ENCODE data around the gene PSAPL1.

PSAPL1 gene

DNA sequence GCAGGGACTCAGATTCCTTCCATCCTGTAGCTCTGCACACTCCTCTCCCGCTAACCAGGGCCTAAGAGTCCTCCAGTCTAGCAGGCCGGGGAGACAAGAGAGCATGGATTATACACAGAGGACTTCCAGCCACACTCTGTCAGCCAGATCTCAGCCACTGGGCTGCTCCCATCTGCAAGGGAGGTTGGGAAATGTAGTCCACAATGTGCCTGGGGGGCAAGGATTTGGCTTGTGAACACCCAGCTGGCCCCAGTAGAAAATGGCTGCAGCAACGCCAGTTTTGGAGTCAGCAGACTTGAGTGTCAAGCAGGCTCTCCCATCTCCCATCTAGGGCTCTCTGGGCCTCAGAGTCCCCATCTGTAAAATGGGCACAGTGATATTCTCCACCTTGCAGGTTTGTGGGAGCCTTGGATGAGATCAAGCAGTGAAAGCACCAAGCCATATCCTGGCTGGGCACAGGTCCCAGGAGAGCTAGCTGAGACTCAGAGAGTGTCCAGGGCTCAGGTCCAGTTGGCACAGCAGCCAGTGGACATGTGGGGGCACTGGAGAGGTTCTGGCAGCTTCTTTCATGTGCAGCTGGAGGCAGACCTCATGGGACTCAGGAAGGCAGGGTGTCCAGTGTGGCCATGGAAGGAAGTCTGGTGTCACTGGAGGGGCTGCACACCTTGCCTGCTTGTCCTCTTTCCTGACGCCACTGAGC lies 14.6 kb downstream of the PSAPL1 start:
- DNase-seq (ENCODE audit: low read depth in 2 of 3, low spot score in 2 of 3) = no peak

DNA sequence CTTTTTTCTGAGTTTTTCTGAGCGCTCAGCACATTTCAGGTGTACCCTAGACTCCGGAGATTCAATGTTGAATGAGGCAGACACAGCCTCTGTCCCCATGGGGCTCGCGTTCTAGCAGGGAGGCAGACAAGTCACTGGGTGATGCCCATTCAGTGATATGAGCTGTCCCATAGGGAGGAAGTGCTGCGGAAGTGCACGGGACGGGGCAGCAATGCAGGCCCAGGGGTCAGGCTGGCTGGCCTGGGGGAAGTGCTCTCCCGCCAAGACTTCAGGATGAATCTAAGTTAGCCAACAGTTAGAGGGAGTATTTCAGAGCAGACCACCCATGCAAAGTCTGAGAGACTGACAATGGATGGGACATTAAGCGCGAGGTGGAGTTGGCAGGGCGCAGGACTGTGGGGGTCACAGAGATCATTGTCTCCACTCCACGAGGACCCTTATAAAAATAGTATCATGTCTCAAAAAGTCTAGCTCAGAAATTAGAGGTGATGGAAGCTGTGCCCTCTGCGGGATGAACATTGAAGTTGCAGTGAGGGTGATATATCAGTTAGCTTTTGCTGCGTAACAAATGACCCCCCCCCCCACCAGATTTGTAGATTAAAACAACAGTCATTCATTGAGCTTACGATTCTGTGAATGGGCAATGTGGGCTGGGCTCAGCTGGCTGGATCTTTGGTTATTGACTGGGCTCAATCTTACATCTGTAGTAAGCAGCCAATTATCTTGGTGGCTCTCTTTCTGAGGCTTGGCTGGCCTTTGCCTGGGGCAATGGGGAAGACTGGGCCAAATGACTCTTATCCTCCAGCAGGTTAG lies 16.4 kb downstream of the PSAPL1 start:
- DNase-seq (ENCODE audit: low read depth in 2 of 3, low spot score in 2 of 3) = no peak

DNA sequence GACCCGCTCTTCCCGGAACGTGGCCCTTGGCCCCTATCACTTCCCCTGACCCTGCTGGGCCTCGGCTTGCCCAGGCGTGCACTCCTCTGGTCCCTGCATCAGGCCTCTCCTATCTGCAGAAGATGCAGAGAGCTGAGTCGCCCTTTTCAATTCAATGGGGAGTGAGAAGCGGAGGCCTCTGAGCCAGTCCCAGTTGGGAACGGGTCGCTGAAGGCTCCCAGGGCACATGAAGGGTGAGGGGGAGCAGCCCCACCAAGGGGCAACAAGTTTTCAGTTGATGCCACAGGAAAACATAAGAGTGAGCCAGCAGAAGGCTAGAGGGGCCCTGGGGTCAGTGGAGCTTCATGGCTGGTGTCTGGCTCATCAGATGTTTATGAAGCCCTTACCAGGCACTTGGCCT lies 17.1 kb downstream of the PSAPL1 start:
- no peak for DNase-seq (ENCODE audit: low read depth in 2 of 3, low spot score in 2 of 3)

DNA sequence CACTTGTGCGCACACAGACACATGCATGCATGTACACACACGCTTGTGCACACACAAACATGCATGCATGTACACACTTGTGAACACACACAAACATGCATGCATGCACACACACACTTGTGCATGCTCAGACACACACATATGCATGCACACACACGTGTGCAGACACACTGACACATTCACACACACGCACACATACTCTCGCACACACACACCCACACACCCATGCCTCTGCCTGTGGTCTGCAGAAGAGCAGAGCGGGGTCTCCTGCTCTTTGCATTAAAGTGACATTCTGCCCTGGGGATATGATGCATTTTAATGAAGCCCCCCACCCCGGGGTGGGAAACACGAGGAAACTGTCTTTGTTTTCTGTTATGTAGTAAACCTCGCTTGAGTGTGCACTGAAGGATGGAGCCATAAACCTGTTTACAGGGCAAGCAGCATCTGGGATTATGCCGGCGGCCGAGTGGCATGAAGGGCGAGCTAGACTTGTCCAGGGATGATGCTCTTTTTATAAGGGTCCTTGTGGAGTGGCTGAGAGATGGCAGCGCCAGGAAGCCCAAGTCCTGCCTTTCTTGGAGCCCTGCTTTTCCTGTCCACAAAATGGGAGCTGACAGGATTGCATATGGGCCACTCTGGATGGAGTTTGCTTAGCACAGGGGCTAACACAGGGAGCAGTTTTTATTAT lies 17.8 kb downstream of the PSAPL1 start:
- no peak for DNase-seq (ENCODE audit: low read depth in 2 of 3, low spot score in 2 of 3)

DNA sequence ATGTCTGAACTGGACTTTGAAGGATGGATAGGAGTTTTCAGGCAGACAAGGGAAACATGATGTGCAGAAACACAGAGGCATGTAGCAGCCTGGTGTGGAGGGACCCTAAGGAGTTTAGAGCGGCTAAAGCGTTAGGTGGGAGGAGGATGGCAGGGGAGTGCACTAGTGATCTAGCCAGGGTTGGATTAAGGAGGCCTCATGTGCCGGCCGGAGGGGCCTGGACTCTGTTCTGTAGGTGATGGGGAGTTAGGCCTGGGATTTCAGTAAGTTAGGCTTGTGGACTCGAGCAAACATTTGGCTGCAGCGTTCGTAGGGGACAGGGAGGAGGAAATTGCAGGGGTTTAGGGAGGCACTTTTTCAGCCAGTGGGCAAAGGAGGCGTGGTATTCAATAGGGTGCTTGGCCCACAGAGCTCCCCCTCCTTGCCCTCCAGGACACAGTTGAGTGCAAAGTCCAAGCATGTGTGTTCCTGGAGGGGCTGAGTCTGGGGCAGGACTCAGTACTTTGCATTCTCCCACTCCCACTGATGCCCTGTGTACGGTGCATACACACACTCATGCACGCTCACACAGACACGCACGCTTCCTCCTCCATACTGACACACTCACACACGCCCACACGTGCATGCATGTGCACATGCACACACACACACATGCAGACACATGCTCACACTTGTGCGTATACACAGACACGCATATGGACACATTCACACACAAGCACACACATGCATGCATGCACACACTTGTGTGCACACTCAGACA lies 18.6 kb downstream of the PSAPL1 start:
- no peak for DNase-seq (ENCODE audit: low read depth in 2 of 3, low spot score in 2 of 3)

DNA sequence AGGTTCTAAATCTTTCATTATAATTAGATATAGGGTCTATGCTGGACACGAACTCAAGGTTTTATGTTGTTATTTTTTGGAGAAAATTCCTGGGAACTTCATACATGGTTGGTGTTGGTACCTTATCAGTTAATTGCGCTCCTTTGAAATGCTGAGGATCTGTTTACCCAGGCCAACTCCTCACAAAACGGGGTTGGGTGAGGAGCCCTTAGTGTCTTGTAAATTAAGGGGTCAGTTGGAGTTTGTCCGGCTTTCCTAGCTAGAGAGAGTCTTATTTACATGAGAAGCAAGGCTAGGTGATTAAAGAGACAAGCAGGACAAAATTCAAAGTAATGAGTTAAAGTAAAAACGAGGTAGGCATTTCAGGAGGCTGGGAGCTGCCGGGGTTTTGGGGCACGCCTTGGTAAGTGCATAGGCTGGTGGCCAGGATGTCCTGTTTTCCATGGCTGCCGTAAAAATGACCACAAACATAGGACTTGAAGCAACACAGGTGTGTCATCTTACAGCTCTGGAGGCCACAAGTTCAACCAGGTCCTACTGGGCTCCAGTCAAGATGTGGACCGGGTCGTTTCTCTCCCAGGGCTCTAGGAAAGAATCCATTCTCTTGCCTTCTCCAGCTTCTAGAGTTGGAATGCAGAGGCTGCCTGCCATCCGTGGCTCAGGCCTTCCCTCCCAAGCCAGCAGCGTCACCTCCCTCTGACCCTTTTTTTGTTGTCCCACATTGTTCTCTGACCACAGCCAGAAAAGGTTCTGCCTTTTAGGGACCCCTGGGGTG lies 19.8 kb downstream of the PSAPL1 start:
- DNase-seq (ENCODE audit: low read depth in 2 of 3, low spot score in 2 of 3) = no peak

DNA sequence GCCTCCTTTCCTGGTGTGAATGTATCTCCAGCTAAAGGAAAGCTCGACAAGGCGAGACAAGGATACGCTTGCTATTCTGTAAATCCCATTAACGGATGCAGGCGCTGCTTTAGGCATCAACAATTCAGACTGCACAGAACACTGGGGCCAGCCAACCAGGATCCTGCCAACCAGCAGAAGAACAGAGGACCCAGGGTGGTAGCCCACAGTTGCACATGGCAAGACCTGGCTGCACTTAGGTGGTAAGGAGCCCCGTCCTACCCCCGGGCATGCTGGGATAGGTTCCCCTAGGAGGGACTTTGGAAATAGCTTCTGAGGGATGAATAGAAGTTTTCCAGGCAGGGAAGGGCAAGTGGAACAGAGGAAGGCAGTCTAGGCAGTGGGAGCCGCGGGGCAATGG lies 20.7 kb downstream of the PSAPL1 start:
- DNase-seq (ENCODE audit: low read depth in 2 of 3, low spot score in 2 of 3) = no peak

DNA sequence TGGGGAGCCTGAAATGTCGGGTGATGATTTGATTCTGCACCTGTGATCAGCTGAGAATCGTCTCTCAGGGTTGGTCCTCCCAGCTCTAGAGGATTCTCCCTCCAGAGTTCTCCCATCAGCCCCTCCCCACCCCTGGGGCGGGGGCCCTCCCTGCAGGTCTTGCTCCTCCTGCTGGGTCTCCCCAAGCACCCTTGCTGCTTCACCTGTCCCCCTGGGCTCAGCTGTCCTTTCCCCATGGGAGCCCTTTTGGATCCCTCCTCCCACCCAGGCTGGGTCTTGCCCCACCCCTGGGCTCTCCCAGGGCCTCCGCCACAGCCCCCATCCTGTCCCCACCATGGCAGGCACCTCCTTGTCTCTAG lies 22.2 kb downstream of the PSAPL1 start:
- DNase-seq (ENCODE audit: low read depth in 2 of 3, low spot score in 2 of 3) = no peak

DNA sequence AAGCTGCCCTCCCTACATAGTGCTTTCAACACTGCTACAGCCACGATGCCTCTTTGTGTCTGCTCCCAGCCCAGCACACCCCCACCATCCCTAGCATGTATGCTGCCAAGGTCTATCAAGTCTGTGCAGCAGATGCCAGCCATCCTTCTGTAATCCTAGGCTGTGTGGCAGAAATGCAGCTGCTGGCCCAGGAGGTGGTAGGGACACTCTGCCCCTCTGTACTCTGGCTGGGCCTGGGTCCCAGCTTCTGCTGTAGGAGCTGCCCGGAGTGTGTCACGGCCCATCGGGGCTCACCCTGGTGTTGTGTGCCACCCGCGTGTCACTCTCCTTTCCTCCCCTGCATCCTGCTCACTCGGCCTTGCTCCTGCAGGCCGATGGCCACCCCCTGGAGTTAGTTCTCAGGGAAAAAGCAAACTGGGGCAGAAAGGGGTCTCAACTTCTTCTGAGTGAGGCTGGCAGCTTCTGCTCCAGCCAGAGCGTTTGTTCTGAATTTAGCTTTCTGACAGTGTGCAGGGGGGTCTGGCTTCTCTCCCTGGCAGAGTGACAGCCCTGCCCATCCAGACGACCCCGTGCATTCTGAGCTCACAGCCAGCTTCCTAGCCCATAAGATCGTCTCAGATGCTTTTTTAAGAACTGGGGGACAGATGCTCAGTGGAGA lies 22.7 kb downstream of the PSAPL1 start:
- DNase-seq (ENCODE audit: low read depth in 2 of 3, low spot score in 2 of 3) = no peak

DNA sequence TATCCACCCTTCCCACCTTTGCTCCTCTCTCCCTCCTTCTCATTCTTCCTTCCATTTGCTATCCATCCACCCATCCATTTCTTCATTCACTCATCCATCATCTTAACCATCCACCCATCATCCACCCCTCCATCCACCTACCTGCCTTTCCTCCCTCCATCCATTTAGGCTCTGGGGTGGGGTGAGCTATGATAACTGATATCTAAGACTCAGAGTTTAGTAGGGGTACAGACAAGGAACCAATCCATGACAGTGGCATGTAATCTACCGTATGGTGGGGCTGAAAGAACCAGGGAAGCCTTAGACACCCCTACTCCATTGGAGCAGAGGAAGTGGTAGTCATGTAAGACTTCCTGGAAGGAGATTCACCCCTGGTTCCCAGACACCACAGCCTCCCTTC lies 23.2 kb downstream of the PSAPL1 start:
- no peak for DNase-seq (ENCODE audit: low read depth in 2 of 3, low spot score in 2 of 3)

DNA sequence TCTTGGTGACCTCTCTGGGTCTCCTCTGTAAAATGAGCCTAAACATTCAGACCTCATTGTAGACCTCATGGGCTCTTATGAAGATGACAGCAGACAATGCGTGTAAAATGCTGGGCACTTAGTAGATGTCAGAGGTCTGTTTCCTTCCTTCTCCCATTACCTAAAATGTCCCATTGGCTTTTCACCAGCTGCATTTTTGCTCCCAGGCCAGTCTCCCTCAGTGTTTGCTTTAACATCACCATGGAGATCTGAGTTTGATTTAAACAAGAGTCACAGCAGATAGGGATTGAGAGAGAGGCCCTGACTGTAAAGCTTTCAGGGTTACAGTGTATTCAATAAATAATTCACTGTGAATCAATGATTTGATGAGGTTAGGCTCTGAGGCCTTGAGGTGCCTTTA lies 24.3 kb downstream of the PSAPL1 start:
- DNase-seq (ENCODE audit: low read depth in 2 of 3, low spot score in 2 of 3) = no peak

DNA sequence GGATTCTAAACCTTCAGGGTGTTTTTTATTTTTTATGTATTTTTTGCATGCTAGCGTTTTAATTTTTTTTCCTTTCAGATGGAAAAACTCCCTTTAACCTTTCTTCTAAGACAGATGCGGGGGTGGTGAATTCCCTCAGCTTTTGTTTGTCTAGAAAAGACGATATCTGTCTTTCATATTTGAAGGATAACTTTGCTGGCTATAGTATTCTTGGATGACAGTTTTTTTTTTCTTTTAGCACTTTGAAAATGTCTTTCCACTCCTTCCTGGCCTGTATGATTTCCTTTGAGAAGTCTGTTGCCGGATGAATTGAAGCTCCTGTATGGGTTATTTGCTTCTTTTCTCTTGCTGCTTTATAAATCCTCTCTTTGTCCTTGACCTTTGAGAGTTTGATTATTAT lies 26.6 kb downstream of the PSAPL1 start:
- DNase-seq (ENCODE audit: low read depth in 2 of 3, low spot score in 2 of 3) = no peak

DNA sequence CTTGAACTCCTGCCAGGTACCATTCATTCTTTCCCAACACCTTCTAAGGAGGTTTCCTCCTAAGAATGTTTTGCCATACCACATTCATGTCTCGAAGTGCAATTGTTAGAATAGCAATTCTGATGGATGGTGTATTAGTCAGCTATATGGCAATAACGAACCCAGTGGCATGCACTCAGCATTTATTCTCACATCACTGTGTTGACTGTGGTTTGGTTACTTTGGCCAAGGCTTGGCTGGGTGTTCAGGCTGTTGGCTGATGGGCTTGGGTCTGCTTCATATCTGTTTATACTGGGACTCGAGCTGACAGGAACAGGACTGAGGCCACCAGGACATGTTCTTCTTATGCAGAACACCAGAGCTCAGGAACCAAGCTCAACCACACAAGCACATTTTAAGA lies 31.7 kb downstream of the PSAPL1 start:
- no peak for DNase-seq (ENCODE audit: low read depth in 2 of 3, low spot score in 2 of 3)

DNA sequence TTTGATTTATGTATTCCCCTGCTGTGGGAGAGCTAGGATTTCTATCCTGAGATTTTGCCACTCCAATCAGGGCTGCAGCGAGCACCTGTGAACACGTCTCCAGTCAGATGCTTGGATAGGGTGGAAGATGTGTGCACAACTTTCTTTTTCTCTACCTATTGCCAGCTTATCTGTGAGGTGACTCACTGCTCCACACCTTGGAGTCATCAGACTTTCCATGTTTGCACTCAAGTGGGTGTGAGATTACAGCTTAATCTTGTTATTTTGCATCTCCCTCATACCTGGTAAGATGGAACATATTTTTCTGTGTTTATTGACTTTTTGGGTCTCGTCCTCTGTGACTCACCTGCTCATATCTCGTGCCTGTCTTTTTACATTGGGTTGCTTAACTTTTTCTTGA lies 32.2 kb downstream of the PSAPL1 start:
- DNase-seq (ENCODE audit: low read depth in 2 of 3, low spot score in 2 of 3) = no peak

DNA sequence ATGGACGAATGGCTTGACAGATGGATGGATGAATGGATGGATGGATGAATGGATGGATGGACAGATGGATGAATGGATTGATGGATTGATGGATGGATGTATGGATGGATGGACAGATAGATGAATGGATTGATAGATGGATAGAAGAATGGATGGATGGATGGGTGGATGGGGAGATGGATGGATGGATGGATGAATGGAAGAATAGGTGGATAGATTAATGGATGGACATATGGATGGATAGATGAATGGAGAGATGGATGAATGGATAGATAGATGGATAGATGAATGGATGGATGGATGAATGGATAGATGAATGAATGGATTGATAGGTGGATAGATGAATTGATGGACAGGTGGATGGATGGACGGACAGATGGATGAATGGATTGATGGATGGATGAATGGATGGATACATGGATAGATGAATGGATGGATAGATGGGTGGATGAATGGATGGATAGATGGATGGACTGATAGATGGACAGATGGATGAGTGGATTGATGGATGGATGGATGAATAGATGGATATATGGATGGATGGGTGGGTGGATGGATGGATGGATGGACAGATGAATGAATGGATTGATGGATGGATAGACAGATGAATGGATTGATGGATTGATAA lies 33.9 kb downstream of the PSAPL1 start:
- no peak for DNase-seq (ENCODE audit: low read depth in 2 of 3, low spot score in 2 of 3)

DNA sequence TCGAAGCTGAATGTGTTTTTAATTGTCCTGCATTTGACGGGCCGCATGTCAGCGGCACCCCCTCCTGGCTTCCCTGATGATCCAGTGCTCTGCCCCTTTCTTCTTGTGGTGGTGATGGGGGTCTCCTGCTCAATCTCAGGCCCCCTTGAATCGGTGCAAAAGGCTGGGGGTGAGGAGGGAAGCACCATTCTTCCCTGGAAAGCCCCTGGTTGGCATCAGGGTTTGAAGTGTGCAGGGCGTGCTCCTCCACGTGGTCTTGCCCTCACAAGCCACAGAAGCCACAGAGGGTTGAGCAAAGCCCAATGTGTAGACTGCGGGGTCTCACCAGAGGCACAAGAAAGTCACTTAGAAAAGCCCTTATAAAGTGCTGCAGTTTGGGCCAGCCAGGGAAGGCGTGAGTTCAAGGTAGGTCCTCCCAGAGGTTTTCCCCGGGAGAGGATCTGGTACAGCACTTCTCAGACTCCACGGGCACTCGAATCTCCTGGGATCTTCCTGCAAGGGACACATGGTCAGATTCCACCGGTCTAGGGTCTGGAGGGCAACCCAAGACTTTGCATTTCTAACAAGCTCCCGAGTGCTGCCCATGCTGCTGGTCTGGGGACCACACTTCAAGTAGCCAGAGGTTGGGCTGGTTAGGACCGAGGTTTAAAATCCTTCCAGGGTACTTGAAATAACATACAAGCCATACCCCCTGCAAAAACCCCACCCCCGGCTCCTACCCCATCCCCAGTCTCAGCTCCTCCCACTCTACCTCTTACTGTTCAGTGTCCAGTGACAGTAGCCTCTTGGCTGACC lies 35.1 kb downstream of the PSAPL1 start:
- DNase-seq (ENCODE audit: low read depth in 2 of 3, low spot score in 2 of 3) = no peak

DNA sequence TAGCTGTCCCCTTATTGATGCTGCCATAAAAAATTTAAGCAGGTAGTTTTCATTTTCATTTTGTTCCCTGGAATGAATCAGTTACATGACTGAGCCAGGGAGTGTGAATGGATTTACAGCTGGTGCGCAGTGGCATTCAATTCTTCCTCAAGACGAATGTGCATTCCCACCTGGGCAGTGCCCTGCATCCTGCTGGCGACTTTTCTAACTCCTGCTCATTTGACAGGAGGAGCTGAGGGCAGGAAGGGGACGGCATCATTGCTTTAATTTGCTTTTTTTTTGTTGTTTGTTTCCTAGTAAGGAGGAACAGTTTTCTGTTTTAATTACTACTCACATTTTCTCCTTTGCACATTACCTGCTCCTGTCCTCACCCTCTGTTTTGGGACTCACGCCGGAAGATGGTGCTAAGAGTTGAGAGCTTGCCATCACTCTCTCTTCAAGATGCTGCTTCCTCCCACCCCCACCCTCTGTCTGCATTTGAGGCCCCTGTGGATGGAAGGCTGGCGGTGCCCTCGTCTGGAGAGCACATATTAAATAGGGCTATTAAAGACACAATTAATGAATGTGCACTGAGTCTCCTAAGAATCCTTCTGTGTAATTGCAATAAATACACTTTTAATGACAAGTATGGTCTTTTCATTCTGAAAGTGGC lies 35.8 kb downstream of the PSAPL1 start:
- no peak for DNase-seq (ENCODE audit: low read depth in 2 of 3, low spot score in 2 of 3)

DNA sequence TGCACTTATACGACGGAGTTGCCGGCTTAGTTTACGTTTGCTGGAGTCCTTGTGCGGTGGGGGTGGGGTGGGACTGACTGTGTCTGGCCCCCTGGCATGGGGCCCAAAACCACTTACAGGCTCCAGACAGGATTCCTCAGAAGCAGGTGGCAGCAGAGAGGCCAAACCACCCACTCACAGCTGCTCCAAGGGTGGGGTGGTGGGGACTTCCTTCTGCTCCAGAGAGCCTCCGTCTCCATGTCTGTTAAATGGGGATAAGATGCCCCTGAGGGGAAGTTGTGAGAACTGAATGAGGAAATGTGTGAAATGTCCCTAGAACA lies 36.7 kb downstream of the PSAPL1 start:
- DNase-seq (ENCODE audit: low read depth in 2 of 3, low spot score in 2 of 3) = no peak

Data from activated CD8-positive, alpha-beta memory T cell treated with anti-CD3 and anti-CD28 coated beads for 48 hours (primary cell).